Activated CD4-positive, alpha-beta T cell treated with anti-CD3 and anti-CD28 coated beads for 36 hours (primary cell): ENCODE results near the gene UBL3. TPM values are rescaled to one million over a fixed set of nuclear protein-coding genes. Genes with fewer than 3 reads are reported as not detected.

ENCODE experiments used
- ATAC-seq: fragments of 200-7000 bp; cut with Tn5 transposase; one replicate; pipeline ENCODE4 v1.10.0; 2021; ENCODE audit warnings: mild to moderate bottlenecking, moderate library complexity
- CTCF ChIA-PET: fragments of 350-600 bp; sonication (Branson Sonifier 250); formaldehyde crosslinking; loops from one replicate; lab custom pipeline; 2021; ENCODE audit warnings: antibody characterized with exemption; lab: Charles Lee
- POLR2A ChIA-PET: fragments of 350-600 bp; sonication (Branson Sonifier 250); formaldehyde crosslinking; loops from one replicate; lab custom pipeline; 2021; ENCODE audit warnings: antibody characterized with exemption, inconsistent platforms; lab: Charles Lee
- DNase-seq: peaks from one replicate; pipeline ENCODE4 v3.0.0-alpha.2; 2020
- H3K27ac Mint-ChIP-seq: one replicate; pipeline ENCODE4 v1.8.0; 2021; ENCODE audit warnings: mixed read lengths
- H3K27me3 Mint-ChIP-seq: one replicate; pipeline ENCODE4 v1.8.0; 2021; ENCODE audit warnings: mixed read lengths
- H3K36me3 Mint-ChIP-seq: one replicate; pipeline ENCODE4 v1.8.0; 2021; ENCODE audit warnings: low read depth, mixed read lengths
- H3K4me1 Mint-ChIP-seq: one replicate; pipeline ENCODE4 v1.8.0; 2021; ENCODE audit warnings: mixed read lengths
- H3K4me3 Mint-ChIP-seq: one replicate; pipeline ENCODE4 v1.8.0; 2021; ENCODE audit warnings: mild to moderate bottlenecking, moderate library complexity, mixed read lengths
- H3K9me3 Mint-ChIP-seq: one replicate; pipeline ENCODE4 v1.8.0; 2021; ENCODE audit warnings: low read depth, mixed read lengths
- intact Hi-C, 2 experiments: fragments of 100-400 bp; cut with DNase I in 1 of 2; cut with micrococcal nuclease in 1 of 2; formaldehyde crosslinking; loops; one replicate each; pipeline versions ENCODE4 v1.14.2 to v1.15.1; 2022 to 2024; cut with DNase I, micrococcal nuclease
- total RNA-seq, 2 experiments: library from RNA; stranded (reverse); gene quantifications; one replicate each; pipeline ENCODE4 v1.2.3, GENCODE V29; 2021

UBL3 gene
- total RNA-seq, 2 experiments from 2014 or later: 9.1 to 10.7 TPM

GRCh38 chr13:29761160-29761559 lies 89.3 kb downstream of the UBL3 start:
- peaks cover 12% of the 10 kb centered on the region for H3K9me3 Mint-ChIP-seq
- no peaks in the 10 kb centered on the region for H3K27me3 Mint-ChIP-seq
- DNase-seq (no peak), ATAC-seq (no peak)
- no peak overlapping the region for H3K4me3 Mint-ChIP-seq
- H3K36me3 Mint-ChIP-seq: peaks cover 3% of the 10 kb centered on the region
- ChIA-PET CTCF (interaction anchor here (2.6 to 3.6 kb wide), 2 partner anchors 9 to 352 kb away, joined by 6 to 15 read pairs; no protein-coding TSS in a partner anchor), POLR2A (no interaction called here)
- H3K4me1 Mint-ChIP-seq: peaks cover 31% of the 10 kb centered on the region
- H3K27ac Mint-ChIP-seq: no peak overlapping the region
- intact Hi-C loops: no loop called here

- no peaks in the 10 kb centered on the region for H3K27me3 Mint-ChIP-seq
- H3K36me3 Mint-ChIP-seq: peaks cover 3% of the 10 kb centered on the region
- intact Hi-C loops: no loop called here
- H3K27ac Mint-ChIP-seq: no peak overlapping the region
- H3K4me3 Mint-ChIP-seq: no peak overlapping the region
- ChIA-PET POLR2A (no interaction called here), CTCF (interaction anchor here (1.5 to 3.6 kb wide), 3 partner anchors 10 to 352 kb away, joined by 3 to 15 read pairs (median 6); no protein-coding TSS in a partner anchor)
- peaks cover 12% of the 10 kb centered on the region for H3K9me3 Mint-ChIP-seq
- no peak for ATAC-seq
- H3K4me1 Mint-ChIP-seq: peaks cover 31% of the 10 kb centered on the region
- no peak for DNase-seq
Measured at GRCh38 chr13:29760544-29760943, 89.9 kb downstream of the UBL3 start.

- Mint-ChIP-seq H3K36me3 (peaks cover 3% of the 10 kb centered on the region), H3K4me3 (peak overlapping the region; percentile 22), H3K9me3 (peaks cover 12% of the 10 kb centered on the region), H3K4me1 (peaks cover 29% of the 10 kb centered on the region), H3K27ac (peak overlapping the region; percentile 1), H3K27me3 (no peaks in the 10 kb centered on the region)
- ChIA-PET CTCF (interaction anchor here (0.9 to 3.6 kb wide), 3 partner anchors 12 to 549 kb away, joined by 3 to 15 read pairs (median 6); partner anchors contain the start of gene KATNAL1), POLR2A (interaction anchor here (0.7 kb wide), 1 partner anchor 226 kb away, joined by 4 read pairs; no protein-coding TSS in a partner anchor)
- DNase-seq (peak; percentile 85), ATAC-seq (peak; percentile 91)
- intact Hi-C loops: no loop called here
Measured at GRCh38 chr13:29758531-29759114, 91.8 kb downstream of the UBL3 start.

GRCh38 chr13:29756506-29756905 lies 93.9 kb downstream of the UBL3 start:
- H3K27me3 Mint-ChIP-seq: no peaks in the 10 kb centered on the region
- H3K36me3 Mint-ChIP-seq: peaks cover 2% of the 10 kb centered on the region
- peaks cover 12% of the 10 kb centered on the region for H3K9me3 Mint-ChIP-seq
- no peak for ATAC-seq
- ChIA-PET POLR2A (interaction anchor here (0.5 kb wide), 1 partner anchor 75 kb away, joined by 3 read pairs; no protein-coding TSS in a partner anchor), CTCF (interaction anchor here (1.0 to 1.5 kb wide), 3 partner anchors 15 to 19 kb away, joined by 3 read pairs; no protein-coding TSS in a partner anchor)
- intact Hi-C loops: no loop called here
- no peak for DNase-seq
- no peak overlapping the region for H3K27ac Mint-ChIP-seq
- H3K4me1 Mint-ChIP-seq: peaks cover 22% of the 10 kb centered on the region
- H3K4me3 Mint-ChIP-seq: no peak overlapping the region

GRCh38 chr13:29754473-29754806 lies 96.0 kb downstream of the UBL3 start:
- H3K4me3 Mint-ChIP-seq: no peak overlapping the region
- H3K9me3 Mint-ChIP-seq: peaks cover under 1% of the 10 kb centered on the region
- POLR2A ChIA-PET: no interaction called here
- H3K36me3 Mint-ChIP-seq: no peaks in the 10 kb centered on the region
- CTCF ChIA-PET: interaction anchor here (0.7 to 2.9 kb wide), 2 partner anchors 16 to 317 kb away, joined by 3 to 11 read pairs; no protein-coding TSS in a partner anchor
- DNase-seq (peak; percentile 67), ATAC-seq (no peak)
- H3K27me3 Mint-ChIP-seq: peaks cover 6% of the 10 kb centered on the region
- H3K4me1 Mint-ChIP-seq: peaks cover 21% of the 10 kb centered on the region
- intact Hi-C loops: no loop called here
- no peak overlapping the region for H3K27ac Mint-ChIP-seq

- Mint-ChIP-seq H3K4me3 (no peak overlapping the region), H3K9me3 (no peaks in the 10 kb centered on the region), H3K4me1 (peaks cover 15% of the 10 kb centered on the region), H3K27me3 (peaks cover 6% of the 10 kb centered on the region), H3K36me3 (no peaks in the 10 kb centered on the region), H3K27ac (no peak overlapping the region)
- ChIA-PET CTCF (interaction anchor here (0.7 to 2.9 kb wide), 2 partner anchors 17 to 318 kb away, joined by 3 to 11 read pairs; no protein-coding TSS in a partner anchor), POLR2A (no interaction called here)
- DNase-seq: no peak
- intact Hi-C loops: no loop called here
- no peak for ATAC-seq
Measured at GRCh38 chr13:29753618-29754472, 96.6 kb downstream of the UBL3 start.

GRCh38 chr13:29752175-29752574 lies 98.2 kb downstream of the UBL3 start:
- DNase-seq: no peak
- POLR2A ChIA-PET: no interaction called here
- Mint-ChIP-seq H3K4me1 (peaks cover 10% of the 10 kb centered on the region), H3K27me3 (peaks cover 6% of the 10 kb centered on the region), H3K9me3 (no peaks in the 10 kb centered on the region), H3K36me3 (no peaks in the 10 kb centered on the region), H3K4me3 (no peak overlapping the region), H3K27ac (no peak overlapping the region)
- intact Hi-C loops: no loop called here
- CTCF ChIA-PET: interaction anchor here (1.0 to 2.9 kb wide), 4 partner anchors 19 to 361 kb away, joined by 3 to 11 read pairs (median 4); no protein-coding TSS in a partner anchor
- ATAC-seq: no peak

- no peak for DNase-seq
- CTCF ChIA-PET: no interaction called here
- POLR2A ChIA-PET: no interaction called here
- Mint-ChIP-seq H3K9me3 (no peaks in the 10 kb centered on the region), H3K27ac (no peak overlapping the region), H3K27me3 (peaks cover 11% of the 10 kb centered on the region), H3K4me3 (no peak overlapping the region), H3K36me3 (no peaks in the 10 kb centered on the region), H3K4me1 (peaks cover 10% of the 10 kb centered on the region)
- no peak for ATAC-seq
- intact Hi-C loops: no loop called here
Measured at GRCh38 chr13:29750183-29750530, 100.3 kb downstream of the UBL3 start.

GRCh38 chr13:29749401-29750182 lies 100.8 kb downstream of the UBL3 start:
- H3K36me3 Mint-ChIP-seq: no peaks in the 10 kb centered on the region
- peaks cover 12% of the 10 kb centered on the region for H3K27me3 Mint-ChIP-seq
- no peak overlapping the region for H3K4me3 Mint-ChIP-seq
- H3K4me1 Mint-ChIP-seq: peaks cover 8% of the 10 kb centered on the region
- CTCF ChIA-PET: no interaction called here
- no peak overlapping the region for H3K27ac Mint-ChIP-seq
- peak; percentile 10 for DNase-seq
- intact Hi-C loops: no loop called here
- POLR2A ChIA-PET: no interaction called here
- peak; percentile 63 for ATAC-seq
- no peaks in the 10 kb centered on the region for H3K9me3 Mint-ChIP-seq

- Mint-ChIP-seq H3K27ac (no peak overlapping the region), H3K27me3 (peaks cover 14% of the 10 kb centered on the region), H3K4me3 (no peak overlapping the region), H3K9me3 (no peaks in the 10 kb centered on the region), H3K36me3 (no peaks in the 10 kb centered on the region), H3K4me1 (no peaks in the 10 kb centered on the region)
- no peak for ATAC-seq
- POLR2A ChIA-PET: no interaction called here
- CTCF ChIA-PET: no interaction called here
- intact Hi-C loops: no loop called here
- DNase-seq: no peak
Measured at GRCh38 chr13:29748097-29748496, 102.3 kb downstream of the UBL3 start.

GRCh38 chr13:29746148-29746677 lies 104.2 kb downstream of the UBL3 start:
- DNase-seq (no peak), ATAC-seq (no peak)
- intact Hi-C loops: no loop called here
- H3K27me3 Mint-ChIP-seq: peaks cover 14% of the 10 kb centered on the region
- H3K27ac Mint-ChIP-seq: no peak overlapping the region
- H3K4me1 Mint-ChIP-seq: no peaks in the 10 kb centered on the region
- CTCF ChIA-PET: no interaction called here
- no peak overlapping the region for H3K4me3 Mint-ChIP-seq
- POLR2A ChIA-PET: interaction anchor here (0.7 kb wide), 1 partner anchor 202 kb away, joined by 3 read pairs; no protein-coding TSS in a partner anchor
- H3K9me3 Mint-ChIP-seq: no peaks in the 10 kb centered on the region
- H3K36me3 Mint-ChIP-seq: no peaks in the 10 kb centered on the region
